GM12878 (cell line): ENCODE data around the gene RFWD3. TPM values are rescaled to one million over a fixed set of nuclear protein-coding genes. Genes with fewer than 3 reads are reported as not detected.

ENCODE experiments used
- ATAC-seq: fragments of 200-7000 bp; cut with Tn5 transposase; 3 replicates; pipeline ENCODE4 v1.9.1; 2020; ENCODE audit warnings: mild to moderate bottlenecking, moderate library complexity
- BruUV-seq: library from RNA; stranded (reverse); fragments of 400-500 nt; replicated peaks from 2 replicates; lab custom pipeline; 2021; lab: Mats Ljungman, UMichigan
- CTCF ChIA-PET: fragments of 300-600 bp; sonication (Branson Sonifier 250); formaldehyde crosslinking; extraction: SDS; loops from one replicate; lab custom pipeline; 2021; ENCODE audit warnings: inconsistent platforms; lab: Yijun Ruan, JAX
- POLR2A ChIA-PET: fragments of 350-600 bp; formaldehyde crosslinking; extraction: SDS; loops from one replicate; lab custom pipeline; 2021; ENCODE audit warnings: inconsistent platforms; lab: Charles Lee
- RAD21 ChIA-PET: fragments of 300-600 bp; sonication (Branson Sonifier 250); formaldehyde crosslinking; loops from one replicate; lab custom pipeline; 2023; ENCODE audit warnings: antibody characterized with exemption; ENCODE audit not compliant: unreplicated experiment; lab: Charles Lee
- SMC1A ChIA-PET: fragments of 300-600 bp; sonication (Branson Sonifier 250); formaldehyde crosslinking; loops from one replicate; lab custom pipeline; 2023; ENCODE audit not compliant: unreplicated experiment, uncharacterized antibody; lab: Charles Lee
- DNase-seq: peaks from one replicate; pipeline ENCODE4 v3.0.0-alpha.2; 2011; ENCODE audit warnings: low read depth, low spot score
- FAIRE-seq: peaks from 3 replicates; lab custom pipeline; 2011; peaks lifted over from hg19 to GRCh38; lab: Jason Lieb, UNC
- H2AFZ ChIP-seq: 2 replicates; pipeline ENCODE4 v1.6.0; 2011; ENCODE audit warnings: low read depth, low read length, control low read depth; ENCODE audit not compliant: control insufficient read depth
- H3K27ac ChIP-seq: 2 replicates; pipeline ENCODE4 v1.5.1; 2011; ENCODE audit warnings: control low read depth; ENCODE audit not compliant: control insufficient read depth, insufficient read depth
- H3K27me3 ChIP-seq, 2 experiments: replicated peaks in 1 of 2; 2 replicates each; pipeline versions ENCODE4 v1.6.0 to v1.6.1; 2011; ENCODE audit warnings: low read length in 1 of 2; ENCODE audit not compliant: control insufficient read depth in 2 of 2, insufficient read depth in 2 of 2
- H3K36me3 ChIP-seq, 2 experiments: 2 replicates each; pipeline ENCODE4 v1.5.1; 2011; ENCODE audit warnings: low read length in 1 of 2; ENCODE audit not compliant: control insufficient read depth in 2 of 2, insufficient read depth in 2 of 2
- H3K4me1 ChIP-seq: 2 replicates; pipeline ENCODE4 v1.6.1; 2011; ENCODE audit warnings: mild to moderate bottlenecking, low read length, moderate library complexity, mixed read lengths; ENCODE audit not compliant: control insufficient read depth, insufficient read depth
- H3K4me2 ChIP-seq: 2 replicates; pipeline ENCODE4 v1.6.0; 2011; ENCODE audit warnings: control low read depth; ENCODE audit not compliant: control insufficient read depth, insufficient read depth
- H3K4me3 ChIP-seq: fragments of 200-600 bp; sonication (generic); 2 replicates; pipeline ENCODE4 v1.5.1; 2016
- H3K79me2 ChIP-seq: 2 replicates; pipeline ENCODE4 v1.6.0; 2011; ENCODE audit warnings: low read length; ENCODE audit not compliant: control insufficient read depth, insufficient read depth
- H3K9ac ChIP-seq: 2 replicates; pipeline ENCODE4 v1.8.0; 2011; ENCODE audit warnings: low read length, control low read depth, mixed read lengths; ENCODE audit not compliant: control insufficient read depth, insufficient read depth
- H3K9me3 ChIP-seq: replicated peaks from 3 replicates; pipeline ENCODE4 v1.5.1; 2011; ENCODE audit warnings: mild to moderate bottlenecking, low read length; ENCODE audit not compliant: control insufficient read depth, insufficient read depth
- H4K20me1 ChIP-seq: 2 replicates; pipeline ENCODE4 v1.6.0; 2011; ENCODE audit not compliant: control insufficient read depth, insufficient read depth
- GABPA ChIP-seq: IDR thresholded peaks from 2 replicates; pipeline ENCODE4 v1.6.1; 2014; ENCODE audit warnings: antibody characterized with exemption, low read depth, mild to moderate bottlenecking, inconsistent platforms
- PML ChIP-seq: IDR thresholded peaks from 2 replicates; pipeline ENCODE4 v1.6.1; 2012; ENCODE audit warnings: low read length, inconsistent platforms
- POU2F2 ChIP-seq: IDR thresholded peaks from 3 replicates; pipeline ENCODE4 v1.6.1; 2011; ENCODE audit warnings: low read depth, mild to moderate bottlenecking, low read length, borderline replicate concordance
- RAD21 ChIP-seq: IDR thresholded peaks from 2 replicates; pipeline ENCODE4 v1.6.1; 2011; ENCODE audit warnings: mild to moderate bottlenecking, low read depth, low read length, moderate library complexity; ENCODE audit not compliant: insufficient read depth
- SMAD5 ChIP-seq: IDR thresholded peaks from 2 replicates; pipeline ENCODE4 v1.6.1; 2016; ENCODE audit warnings: antibody characterized with exemption, low read depth
- SMC3 ChIP-seq: IDR thresholded peaks from 2 replicates; pipeline ENCODE4 v1.6.1; 2011; ENCODE audit warnings: low read length, improper control_type of control experiment, borderline replicate concordance
- ZNF207 ChIP-seq: fragments of 450-650 bp; IDR thresholded peaks from 2 replicates; pipeline ENCODE4 v1.6.1; 2014; ENCODE audit warnings: antibody characterized with exemption, mild to moderate bottlenecking, borderline replicate concordance
- WGBS: methylation state at CpG from one replicate; pipeline ENCODE4 v1.1.6; 2016; ENCODE audit warnings: low lambda C conversion rate; ENCODE audit not compliant: insufficient replicate concordance, insufficient coverage; ENCODE audit errors: missing lambda C conversion rate; 5-methylcytosine and 5-hydroxymethylcytosine counted together
- in situ Hi-C: fragments of 300-500 bp; cut with MboI; formaldehyde crosslinking; loops from 9 replicates; pipeline ENCODE4 v1.14.3; 2018; ENCODE audit warnings: mixed read lengths
- intact Hi-C: fragments of 100-400 bp; cut with micrococcal nuclease; formaldehyde crosslinking; loops from one replicate; pipeline ENCODE4 v1.14.2; 2022; ENCODE audit not compliant: unreplicated experiment
- polyA plus RNA-seq, 11 experiments: library from polyadenylated mRNA; depleted of rRNA in 4 of 11; unstranded in 6 of 11; stranded (reverse) in 5 of 11; fragments of >200 nt; fragmentation: Nextera tagmentation in 4 of 11; fragmentation: Illumina TruSeq in 1 of 11; extraction: Ambion mirVana in 4 of 11; extraction: Trizol in 1 of 11; gene quantifications; 1 replicate in 1 of 11; 2 replicates in 10 of 11; pipeline versions ENCODE4 v1.2.1 to v1.2.3, GENCODE V29; 2011 to 2016; ENCODE audit warnings: inconsistent platforms in 2 of 11, missing spikeins in 2 of 11, low read depth in 1 of 11
- total RNA-seq, 4 experiments: library from RNA; depleted of rRNA in 3 of 4; stranded (reverse); fragments of >200 nt in 3 of 4; fragmentation: Illumina TruSeq in 1 of 4; extraction: Trizol in 1 of 4; gene quantifications; 2 replicates each; pipeline versions ENCODE4 v1.2.1 to v1.2.3, GENCODE V29; 2013 to 2021
- TF ChIP-seq, protein P1 (sequence below): fragments of 450-650 bp; IDR thresholded peaks from 2 replicates; pipeline ENCODE4 v1.6.1; 2016; ENCODE audit warnings: mild to moderate bottlenecking
- TF ChIP-seq, protein P2 (sequence below), 3 experiments: IDR thresholded peaks in 2 of 3; conservative IDR thresholded peaks in 1 of 3; 2 replicates each; pipeline ENCODE4 v1.5.1; 2011; ENCODE audit warnings: low read depth in 3 of 3, low read length in 3 of 3, mild to moderate bottlenecking in 3 of 3, control low read depth in 2 of 3, moderate library complexity in 2 of 3, inconsistent platforms in 1 of 3, mixed read lengths in 1 of 3; ENCODE audit not compliant: control insufficient read depth in 2 of 3, insufficient read depth in 1 of 3; ENCODE audit errors: extremely low read depth in 1 of 3

The RFWD3 gene
- total and polyA plus RNA-seq, 10 of the 15 experiments (the other 5 are each of a cell fraction or from before 2014, with no cell fraction given), result 10.7 to 78.5 (median 51.2) TPM

DNA sequence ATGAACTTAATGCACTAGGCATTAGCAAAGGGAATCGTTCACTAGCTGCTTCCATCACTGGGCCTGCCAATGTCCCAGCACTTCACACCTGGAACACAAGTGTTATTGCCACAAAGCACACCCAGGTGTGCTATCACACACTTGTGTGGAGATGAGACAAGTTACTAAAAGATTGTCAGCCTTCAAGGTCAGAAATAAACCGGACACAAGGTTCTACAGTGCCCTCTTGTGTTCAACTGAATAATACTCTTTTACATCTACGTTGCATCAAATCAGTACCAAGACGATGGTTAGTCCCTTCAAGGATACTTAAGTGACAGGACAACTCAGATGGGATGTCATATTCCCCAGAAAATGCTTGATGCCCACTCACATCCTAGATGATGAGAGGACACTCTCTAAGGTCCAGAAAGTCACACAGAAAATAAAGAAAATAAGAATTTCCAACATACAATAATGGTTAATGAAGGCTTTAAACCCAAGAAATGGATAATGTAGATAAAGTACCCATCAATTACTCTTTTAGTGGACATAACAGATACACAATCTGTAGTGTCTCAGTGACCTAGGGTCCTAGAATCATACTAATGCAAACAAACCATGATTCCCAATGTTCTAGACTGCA lies 43.4 kb downstream of the RFWD3 start:
- TF ChIP-seq ZNF207 (no peak), GABPA (no peak), PML (no peak), POU2F2 (no peak), SMAD5 (no peak), SMC3 (peak; percentile 57; the same call in 1 of the 2 replicates), RAD21 (peak; percentile 75)
- TF ChIP-seq, protein P1, sequence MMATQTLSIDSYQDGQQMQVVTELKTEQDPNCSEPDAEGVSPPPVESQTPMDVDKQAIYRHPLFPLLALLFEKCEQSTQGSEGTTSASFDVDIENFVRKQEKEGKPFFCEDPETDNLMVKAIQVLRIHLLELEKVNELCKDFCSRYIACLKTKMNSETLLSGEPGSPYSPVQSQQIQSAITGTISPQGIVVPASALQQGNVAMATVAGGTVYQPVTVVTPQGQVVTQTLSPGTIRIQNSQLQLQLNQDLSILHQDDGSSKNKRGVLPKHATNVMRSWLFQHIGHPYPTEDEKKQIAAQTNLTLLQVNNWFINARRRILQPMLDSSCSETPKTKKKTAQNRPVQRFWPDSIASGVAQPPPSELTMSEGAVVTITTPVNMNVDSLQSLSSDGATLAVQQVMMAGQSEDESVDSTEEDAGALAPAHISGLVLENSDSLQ, result peak; percentile 10; the same call in 1 of the 2 replicates
- TF ChIP-seq, protein P2, sequence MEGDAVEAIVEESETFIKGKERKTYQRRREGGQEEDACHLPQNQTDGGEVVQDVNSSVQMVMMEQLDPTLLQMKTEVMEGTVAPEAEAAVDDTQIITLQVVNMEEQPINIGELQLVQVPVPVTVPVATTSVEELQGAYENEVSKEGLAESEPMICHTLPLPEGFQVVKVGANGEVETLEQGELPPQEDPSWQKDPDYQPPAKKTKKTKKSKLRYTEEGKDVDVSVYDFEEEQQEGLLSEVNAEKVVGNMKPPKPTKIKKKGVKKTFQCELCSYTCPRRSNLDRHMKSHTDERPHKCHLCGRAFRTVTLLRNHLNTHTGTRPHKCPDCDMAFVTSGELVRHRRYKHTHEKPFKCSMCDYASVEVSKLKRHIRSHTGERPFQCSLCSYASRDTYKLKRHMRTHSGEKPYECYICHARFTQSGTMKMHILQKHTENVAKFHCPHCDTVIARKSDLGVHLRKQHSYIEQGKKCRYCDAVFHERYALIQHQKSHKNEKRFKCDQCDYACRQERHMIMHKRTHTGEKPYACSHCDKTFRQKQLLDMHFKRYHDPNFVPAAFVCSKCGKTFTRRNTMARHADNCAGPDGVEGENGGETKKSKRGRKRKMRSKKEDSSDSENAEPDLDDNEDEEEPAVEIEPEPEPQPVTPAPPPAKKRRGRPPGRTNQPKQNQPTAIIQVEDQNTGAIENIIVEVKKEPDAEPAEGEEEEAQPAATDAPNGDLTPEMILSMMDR (IDR thresholded peaks at IDR 0.05 in 2 of 3, conservative IDR thresholded peaks at IDR 0.05 in 1 of 3; ENCODE audit: control insufficient read depth in 2 of 3, extremely low read depth in 1 of 3, insufficient read depth in 1 of 3, low read depth in 3 of 3, low read length in 3 of 3), result peak; percentile 48 to 71 (median 68)
- BruUV-seq, result no TSS peak
- Histone ChIP-seq H3K27me3 (no peaks in the 10 kb centered on the region), H3K4me1 (peaks cover 8% of the 10 kb centered on the region), H3K79me2 (no peaks in the 10 kb centered on the region), H3K9ac (no peak overlapping the region), H3K27ac (no peak overlapping the region), H2AFZ (no peak overlapping the region), H4K20me1 (no peaks in the 10 kb centered on the region; the same call in 1 of the 2 replicates), H3K9me3 (no peaks in the 10 kb centered on the region), H3K36me3 (peaks cover 26 to 30% of the 10 kb centered on the region in 2 experiments), H3K4me2 (no peak overlapping the region), H3K4me3 (no peak overlapping the region)
- DNase-seq, result no peak
- in situ Hi-C loops (loop anchor here (10.0 kb wide), 1 partner anchor 309 kb away; no protein-coding TSS in a partner anchor), intact Hi-C loops (loop anchor here (2.0 kb wide), 2 partner anchors 129 to 315 kb away; no protein-coding TSS in a partner anchor)
- SMC1A ChIA-PET, result interaction anchor here (0.7 to 1.5 kb wide), 5 partner anchors 16 to 186 kb away, joined by 3 to 4 read pairs (median 3); partner anchors contain the start of gene GLG1
- CTCF ChIA-PET, result interaction anchor here (0.7 to 1.7 kb wide), 18 partner anchors 11 to 313 kb away, joined by 3 to 11 read pairs (median 4); partner anchors contain the start of gene GLG1
- POLR2A ChIA-PET, result no interaction called here
- WGBS, result 54% methylated on average over 4 of the region's 4 CpGs
- ATAC-seq, result peak; percentile 76
- peak; percentile 75 for FAIRE-seq
- RAD21 ChIA-PET, result interaction anchor here (0.8 to 1.5 kb wide), 4 partner anchors 15 to 311 kb away, joined by 3 to 4 read pairs (median 4); no protein-coding TSS in a partner anchor
